HG03378 (cell line): ENCODE measurements around the gene INPP5A.

Experiments used
- ATAC-seq: cut with Tn5 transposase; IDR thresholded peaks from one replicate; pipeline ENCODE4 v1.9.1; 2021; ENCODE audit warnings: mild to moderate bottlenecking, moderate library complexity; ENCODE audit not compliant: unreplicated experiment

The INPP5A gene

DNA sequence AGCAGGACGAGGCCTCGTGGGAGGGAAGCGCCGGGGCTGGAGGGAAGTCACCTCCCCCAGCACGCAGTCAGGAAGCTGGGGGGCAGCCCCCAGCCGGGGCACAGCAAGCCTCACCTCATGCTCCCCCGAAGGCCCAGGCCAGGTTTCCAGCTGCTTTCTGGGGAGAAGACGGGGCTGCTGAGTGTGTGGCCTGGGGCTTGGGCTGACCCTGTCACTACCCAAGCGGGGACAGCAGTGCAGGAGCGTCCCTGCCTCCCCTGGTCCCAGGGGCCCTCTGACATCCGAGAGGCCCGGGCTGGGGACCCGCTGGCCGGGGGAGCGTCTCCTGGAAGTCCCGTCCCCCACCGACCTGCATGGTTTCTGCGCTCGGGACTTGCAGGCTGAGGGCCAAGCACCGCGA lies 268.0 kb downstream of the INPP5A start:
- ATAC-seq: no peak

- ATAC-seq: no peak
These were observed 268.5 kb downstream of the INPP5A start for GRCh38 chr10:132806110-132806509.

GRCh38 chr10:132806561-132807003 lies 269.0 kb downstream of the INPP5A start:
- ATAC-seq: no peak

GRCh38 chr10:132807621-132808049 lies 270.0 kb downstream of the INPP5A start:
- no peak for ATAC-seq

DNA sequence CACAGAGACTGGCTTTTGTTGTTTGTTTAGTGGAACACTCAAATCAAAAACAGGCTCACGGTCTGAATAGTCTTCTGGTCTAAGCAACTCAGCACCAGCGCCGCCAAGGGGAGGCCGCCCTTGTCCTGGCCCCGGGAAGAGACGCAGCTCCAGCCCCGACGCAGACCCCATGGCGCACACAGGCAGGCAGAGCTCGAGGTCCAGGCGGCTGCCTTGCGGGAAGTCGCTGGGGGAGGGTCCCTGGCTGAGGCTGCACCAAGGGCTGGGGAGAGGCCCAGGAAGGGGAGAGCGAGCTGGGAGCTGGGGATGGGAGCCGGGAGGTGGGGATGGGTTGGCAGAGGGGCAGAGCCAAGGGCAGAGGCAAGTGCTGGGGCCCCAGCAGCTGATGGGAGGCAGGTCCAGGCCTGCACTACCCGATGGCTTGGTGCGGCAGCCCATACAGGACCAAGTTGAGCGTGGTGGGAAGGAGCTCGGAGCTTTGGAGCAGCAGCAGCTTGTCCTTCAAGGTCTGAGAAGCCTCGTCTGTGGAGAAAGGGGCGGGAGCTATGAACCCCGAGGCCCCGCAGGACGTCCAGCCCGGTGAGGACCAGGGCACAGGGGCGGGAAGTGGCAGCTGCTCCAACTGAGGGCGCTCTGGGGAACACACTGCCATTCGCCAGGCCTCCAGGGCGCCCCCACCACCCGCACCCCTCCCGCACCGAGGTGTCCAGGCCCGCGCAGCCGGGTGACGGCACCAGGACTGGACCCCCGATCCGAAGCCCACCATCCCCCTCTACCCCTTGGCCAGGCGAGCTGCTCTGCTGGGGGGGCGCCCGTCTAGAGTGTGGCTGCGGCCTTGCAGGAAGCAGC lies 271.0 kb downstream of the INPP5A start:
- ATAC-seq: no peak

- no peak for ATAC-seq
These were observed 271.9 kb downstream of the INPP5A start for GRCh38 chr10:132809232-132810140.

GRCh38 chr10:132810141-132810806 lies 272.7 kb downstream of the INPP5A start:
- ATAC-seq: no peak

DNA sequence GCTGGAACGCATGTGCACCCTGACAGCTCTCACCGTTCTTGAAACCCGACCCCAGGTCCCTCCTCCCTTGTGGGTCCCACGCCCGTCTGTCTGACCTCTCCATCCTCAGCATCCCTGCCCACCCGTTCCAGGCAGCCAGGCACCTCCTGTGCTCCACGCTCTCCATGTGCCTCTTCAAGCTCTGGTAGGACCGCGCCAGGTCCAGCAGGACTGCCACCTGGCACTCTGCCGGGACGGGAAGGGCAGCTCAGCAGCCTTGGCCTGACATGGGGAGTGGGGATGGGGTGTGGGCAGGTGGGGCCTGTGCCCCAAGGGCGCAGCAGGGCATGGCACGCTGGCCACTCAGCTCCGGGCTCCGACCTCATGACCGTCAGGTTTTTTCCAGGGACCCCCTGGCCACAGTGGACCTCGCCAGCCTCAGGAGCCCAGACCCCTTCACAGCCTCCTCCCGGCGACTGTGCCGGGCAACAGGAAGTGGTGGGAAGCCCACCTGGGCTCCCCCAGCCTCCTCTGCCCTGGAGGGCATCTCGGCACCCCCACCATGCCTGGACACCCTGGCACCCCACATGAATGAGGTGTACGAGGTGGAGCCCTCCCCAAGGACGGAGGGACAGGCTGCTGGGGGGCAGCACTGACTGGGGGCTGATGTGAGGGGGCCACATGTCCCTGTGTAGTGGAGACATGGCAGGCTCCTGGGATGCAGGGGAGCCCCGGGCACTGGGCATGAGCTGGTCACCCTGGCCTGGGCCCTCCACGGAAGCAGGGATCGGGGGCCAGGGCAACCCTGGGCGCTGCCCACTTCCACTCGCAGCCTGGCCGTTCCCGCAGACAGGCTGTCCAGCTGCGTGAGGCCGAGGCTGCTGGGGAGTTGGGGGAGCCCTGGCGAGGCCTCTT lies 273.5 kb downstream of the INPP5A start:
- ATAC-seq: no peak

DNA sequence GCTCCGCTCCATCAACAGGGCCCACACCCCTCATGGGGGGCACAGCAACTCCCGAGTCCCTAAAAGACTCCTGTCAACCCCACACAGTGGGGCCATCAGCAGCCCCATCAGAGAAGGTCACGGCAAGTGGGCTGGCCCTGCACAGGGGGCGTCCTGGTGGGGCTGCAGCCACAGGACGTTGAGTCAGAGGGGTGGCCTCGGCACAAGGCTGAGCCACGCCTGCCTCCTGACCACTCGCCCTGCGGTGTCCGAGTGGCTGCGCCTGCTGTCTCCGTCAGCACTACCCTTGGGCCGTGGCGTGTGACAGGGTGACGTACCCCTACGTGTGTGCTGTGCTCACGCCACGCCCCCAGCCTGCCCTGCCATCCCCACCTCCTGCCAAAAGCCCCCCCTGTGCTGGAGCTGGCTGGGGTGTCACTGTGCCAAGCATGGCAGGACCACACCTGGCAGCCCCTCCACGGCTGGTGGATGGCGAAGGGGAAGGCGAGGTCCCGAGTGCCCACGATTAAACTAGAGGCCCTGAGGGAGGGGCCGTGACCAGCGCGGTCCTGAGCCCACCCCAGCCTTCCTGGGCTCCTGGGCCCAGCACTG lies 274.4 kb downstream of the INPP5A start:
- ATAC-seq: no peak

GRCh38 chr10:132812520-132812919 lies 274.9 kb downstream of the INPP5A start:
- ATAC-seq: no peak

DNA sequence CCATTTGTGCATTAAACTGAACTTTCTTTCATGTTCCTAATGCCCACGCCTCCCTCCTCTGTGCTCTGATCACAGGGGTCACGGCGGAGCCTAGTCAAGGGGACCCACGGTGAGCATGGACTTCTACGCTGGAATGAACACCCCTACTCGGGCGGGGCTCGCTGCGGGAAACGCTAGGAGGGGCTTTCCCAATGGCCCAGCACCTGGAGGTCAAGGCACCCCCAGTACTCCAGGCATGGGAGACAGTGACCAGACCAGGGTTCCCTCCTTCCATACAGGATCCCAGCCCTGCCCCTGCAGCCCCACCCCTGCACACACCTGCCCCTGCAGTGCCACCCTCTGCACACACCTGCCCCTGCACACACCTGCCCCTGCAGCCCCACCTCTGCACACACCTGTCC lies 275.4 kb downstream of the INPP5A start:
- ATAC-seq: no peak

- ATAC-seq: no peak
These were observed 276.2 kb downstream of the INPP5A start for GRCh38 chr10:132813560-132814468.

DNA sequence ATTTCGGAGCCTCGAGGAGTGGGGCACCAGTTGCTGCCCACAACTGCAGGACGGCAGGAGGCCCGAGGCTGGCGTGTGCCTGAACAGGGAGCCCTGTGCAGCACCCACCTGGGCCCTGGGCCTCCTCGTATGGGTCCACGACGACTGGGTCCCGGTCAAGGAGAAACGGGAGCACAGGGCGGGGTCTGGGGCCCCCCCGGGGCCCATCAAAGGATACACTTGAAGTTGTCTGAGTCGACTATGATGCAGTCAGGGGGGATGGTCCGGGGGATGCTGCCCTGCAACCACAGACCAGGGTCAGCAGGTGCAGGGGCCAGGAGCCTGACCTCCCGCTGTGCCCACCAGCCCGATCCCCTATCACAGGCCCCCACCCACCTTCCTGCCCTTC lies 276.9 kb downstream of the INPP5A start:
- ATAC-seq: no peak

DNA sequence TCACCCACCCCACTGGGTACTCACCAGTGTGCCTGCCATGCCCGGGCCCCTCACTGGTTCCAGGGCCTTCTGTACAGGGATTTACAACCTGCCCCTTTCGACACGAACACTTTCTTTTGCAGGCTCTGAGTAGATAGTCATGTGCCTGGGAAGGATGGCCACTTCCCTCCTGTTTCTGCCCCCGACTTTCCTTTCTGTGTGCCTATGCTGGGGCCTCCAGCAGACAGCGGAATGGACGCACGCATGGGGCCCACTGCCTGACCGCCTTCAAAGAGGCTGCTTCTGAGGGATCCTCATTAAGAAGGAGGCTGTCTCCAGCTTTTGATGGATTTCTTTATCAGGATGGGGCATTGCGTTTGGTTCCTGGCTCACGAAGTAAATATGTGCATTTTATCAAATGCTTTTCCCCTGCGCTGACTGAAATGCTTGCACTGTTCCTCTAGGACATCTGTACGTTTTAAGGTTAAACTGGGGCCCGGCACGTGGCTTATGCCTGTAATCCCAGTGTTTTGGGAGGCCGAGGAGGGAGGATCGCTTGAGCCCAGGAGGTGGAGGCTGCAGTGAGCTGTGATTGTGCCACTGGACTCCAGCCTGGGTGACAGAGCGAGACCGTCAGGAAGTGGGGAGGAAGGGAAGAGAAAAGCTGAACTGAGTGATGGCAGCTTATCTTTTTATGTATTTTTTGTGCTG lies 277.7 kb downstream of the INPP5A start:
- ATAC-seq: no peak

DNA sequence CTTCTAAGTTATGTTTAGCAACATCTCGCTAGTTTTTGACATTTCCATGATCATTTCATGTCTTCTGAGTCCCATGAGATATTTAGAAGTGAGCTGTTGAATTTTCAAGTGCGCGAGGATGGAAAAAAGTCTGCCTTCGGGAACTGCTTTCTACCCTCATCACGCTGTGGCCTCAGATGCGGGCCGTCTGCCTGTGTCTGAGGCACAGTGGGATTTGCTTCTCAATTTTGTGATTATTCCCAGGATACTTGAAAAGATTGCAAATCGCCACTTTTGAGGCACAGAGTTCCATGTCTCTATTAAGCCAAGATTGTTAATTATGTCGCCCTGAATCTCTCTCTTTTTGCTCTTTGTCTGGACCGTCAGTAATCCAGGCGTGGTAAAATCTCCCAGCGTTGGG lies 279.1 kb downstream of the INPP5A start:
- ATAC-seq: no peak

- no peak for ATAC-seq
These were observed 280.2 kb downstream of the INPP5A start for GRCh38 chr10:132817701-132818211.

DNA sequence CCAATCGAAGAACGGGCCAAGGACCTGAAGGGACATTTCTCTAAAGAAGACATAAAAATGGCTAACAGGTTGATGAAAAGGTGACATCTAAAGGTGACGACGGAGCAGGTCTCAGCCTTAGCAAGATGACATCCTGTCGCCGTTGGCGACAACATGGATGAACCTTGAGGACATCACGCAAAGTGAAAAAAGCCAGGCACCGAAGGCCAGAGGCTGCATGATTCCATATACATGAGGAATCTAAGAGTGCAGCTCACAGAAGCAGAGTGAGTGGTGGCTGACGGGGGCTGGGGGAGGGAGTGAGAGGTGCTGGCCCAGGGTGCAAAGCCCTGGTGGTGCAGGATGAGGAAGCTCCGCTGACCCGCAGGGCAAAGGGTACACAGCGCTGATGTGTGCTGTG lies 282.5 kb downstream of the INPP5A start:
- ATAC-seq: no peak
